HG02642 (cell line): Measurements from ENCODE around the gene ANKMY1.

Experiments used
- ATAC-seq: cut with Tn5 transposase; IDR thresholded peaks from one replicate; pipeline ENCODE4 v1.9.1; 2021; ENCODE audit warnings: mild to moderate bottlenecking; ENCODE audit not compliant: unreplicated experiment, poor library complexity

Gene ANKMY1

DNA sequence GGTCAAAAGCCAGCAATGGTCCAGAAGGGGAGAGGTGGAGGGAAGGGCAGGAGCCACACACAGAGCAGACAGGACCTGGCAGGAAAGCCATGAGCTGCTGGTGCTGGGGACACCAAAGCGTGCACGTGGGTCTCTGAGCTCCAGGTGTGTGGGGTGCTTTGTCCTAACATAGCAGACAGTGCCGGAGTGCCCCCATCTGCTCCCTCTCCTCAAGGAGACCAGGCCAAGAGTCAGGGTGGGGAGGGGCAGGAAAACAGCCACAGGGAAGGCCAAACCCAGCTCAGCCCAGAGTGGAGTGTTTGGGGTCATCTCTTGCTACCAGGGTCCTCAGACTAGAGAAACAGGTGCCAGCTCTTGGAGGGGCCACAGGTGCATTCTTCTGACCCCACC is 126.5 kb downstream of the ANKMY1 start:
- ATAC-seq, result no peak

DNA sequence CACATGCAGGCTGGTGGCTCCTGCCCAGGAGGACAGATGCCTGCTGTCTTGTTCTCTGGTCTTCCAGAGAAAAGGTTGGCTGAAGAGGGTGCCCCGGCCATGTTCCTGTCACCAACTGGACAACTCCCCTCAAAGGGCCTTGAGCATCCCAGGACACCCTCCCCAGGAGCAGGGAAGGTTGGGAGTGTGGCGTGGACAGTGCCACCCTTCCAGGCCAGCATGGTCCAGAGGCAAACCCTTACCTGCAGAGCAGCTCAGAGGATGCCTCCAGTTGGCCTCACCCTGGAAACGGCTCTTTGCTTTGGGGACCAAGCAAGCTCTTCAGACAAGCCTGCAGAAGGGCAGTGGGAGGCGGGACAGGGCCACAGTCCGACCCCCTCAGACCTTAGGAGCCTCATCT is 127.2 kb downstream of the ANKMY1 start:
- ATAC-seq, result no peak

DNA sequence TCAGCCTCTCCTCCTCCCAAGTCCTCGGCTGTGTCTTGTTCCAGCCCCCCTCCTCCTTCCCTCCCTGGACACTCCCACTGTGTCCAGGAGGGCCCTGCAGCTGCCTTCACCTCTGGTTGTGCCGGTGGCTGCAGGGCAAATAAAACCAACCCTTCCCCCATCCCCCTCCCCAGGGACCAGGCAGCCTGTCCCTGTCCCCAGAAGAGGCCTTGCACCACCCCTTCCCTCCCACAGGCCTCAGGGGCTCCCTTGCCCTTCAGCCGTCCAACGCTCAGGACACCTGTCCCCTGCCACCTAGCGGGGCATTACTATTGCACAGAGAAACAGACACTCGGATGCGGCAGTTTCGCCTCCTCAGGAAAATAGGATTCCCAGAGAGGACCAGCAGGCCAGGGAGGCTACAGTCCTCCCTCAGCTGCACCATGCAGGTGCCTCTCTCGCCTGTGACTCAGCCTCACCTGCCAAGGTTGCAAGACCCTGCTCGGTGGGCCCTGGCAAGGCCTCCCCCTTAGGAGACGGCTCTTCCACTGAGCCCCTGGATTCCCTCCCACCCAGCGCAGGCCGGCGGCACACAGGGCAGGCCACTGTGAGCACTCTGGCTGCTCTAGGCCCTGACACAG is 127.8 kb downstream of the ANKMY1 start:
- no peak for ATAC-seq
